GM18909 (cell line): Measurements from ENCODE around the gene ADAMTS6.

ENCODE experiments used
- ATAC-seq: cut with Tn5 transposase; IDR thresholded peaks from one replicate; pipeline ENCODE4 v1.9.1; 2021; ENCODE audit warnings: mild to moderate bottlenecking; ENCODE audit not compliant: unreplicated experiment, poor library complexity

Gene ADAMTS6

GRCh38 chr5:65474130-65474711, 7.5 kb downstream of the ADAMTS6 start:
- ATAC-seq, result no peak

- ATAC-seq, result no peak
Measured at GRCh38 chr5:65468633-65469032, 13.1 kb downstream of the ADAMTS6 start.

- no peak for ATAC-seq
Measured at GRCh38 chr5:65462139-65462705, 19.5 kb downstream of the ADAMTS6 start.

- no peak for ATAC-seq
Measured at GRCh38 chr5:65461490-65461889, 20.2 kb downstream of the ADAMTS6 start.

- no peak for ATAC-seq
Measured at GRCh38 chr5:65459995-65460394, 21.7 kb downstream of the ADAMTS6 start.

GRCh38 chr5:65455064-65455463, 26.7 kb downstream of the ADAMTS6 start:
- ATAC-seq, result no peak

GRCh38 chr5:65451436-65451835, 30.3 kb downstream of the ADAMTS6 start:
- no peak for ATAC-seq

GRCh38 chr5:65446682-65447081, 35.0 kb downstream of the ADAMTS6 start:
- no peak for ATAC-seq

- ATAC-seq, result no peak
Measured at GRCh38 chr5:65441800-65442199, 39.9 kb downstream of the ADAMTS6 start.

- ATAC-seq, result no peak
Measured at GRCh38 chr5:65440456-65440855, 41.3 kb downstream of the ADAMTS6 start.

- ATAC-seq, result no peak
Measured at GRCh38 chr5:65434122-65434521, 47.6 kb downstream of the ADAMTS6 start.

GRCh38 chr5:65426656-65427055, 55.1 kb downstream of the ADAMTS6 start:
- no peak for ATAC-seq

GRCh38 chr5:65423623-65424022, 58.1 kb downstream of the ADAMTS6 start:
- no peak for ATAC-seq

GRCh38 chr5:65418661-65419060, 63.1 kb downstream of the ADAMTS6 start:
- no peak for ATAC-seq

- no peak for ATAC-seq
Measured at GRCh38 chr5:65413822-65414221, 67.9 kb downstream of the ADAMTS6 start.

- no peak for ATAC-seq
Measured at GRCh38 chr5:65412842-65413241, 68.9 kb downstream of the ADAMTS6 start.

GRCh38 chr5:65411356-65411755, 70.4 kb downstream of the ADAMTS6 start:
- ATAC-seq, result no peak

GRCh38 chr5:65395526-65396155, 86.1 kb downstream of the ADAMTS6 start:
- no peak for ATAC-seq

- ATAC-seq, result no peak
Measured at GRCh38 chr5:65394087-65394486, 87.6 kb downstream of the ADAMTS6 start.

GRCh38 chr5:65391591-65391990, 90.1 kb downstream of the ADAMTS6 start:
- no peak for ATAC-seq

- ATAC-seq, result no peak
Measured at GRCh38 chr5:65390208-65390607, 91.5 kb downstream of the ADAMTS6 start.

- no peak for ATAC-seq
Measured at GRCh38 chr5:65383859-65384258, 97.9 kb downstream of the ADAMTS6 start.
